PC-3 (cell line): ENCODE results near the gene RPS6KB1.

Experiments
- CTCF ChIP-seq: fragments of 300-600 bp; sonication (generic); conservative IDR thresholded peaks from 2 replicates; pipeline ENCODE4 v1.5.1; 2017; ENCODE audit warnings: antibody characterized with exemption, low read depth, mild to moderate bottlenecking, low read length
- EZH2 ChIP-seq: fragments of 300-600 bp; sonication (generic); IDR thresholded peaks from one replicate; pipeline ENCODE4 v1.6.1; 2017; ENCODE audit warnings: antibody characterized with exemption, mild to moderate bottlenecking, low read length; ENCODE audit not compliant: unreplicated experiment
- EZH2phosphoT487 ChIP-seq: fragments of 300-600 bp; sonication (generic); IDR thresholded peaks from 2 replicates; pipeline ENCODE4 v1.6.1; 2018; ENCODE audit warnings: mild to moderate bottlenecking, antibody characterized with exemption, low read length, borderline replicate concordance

DNA sequence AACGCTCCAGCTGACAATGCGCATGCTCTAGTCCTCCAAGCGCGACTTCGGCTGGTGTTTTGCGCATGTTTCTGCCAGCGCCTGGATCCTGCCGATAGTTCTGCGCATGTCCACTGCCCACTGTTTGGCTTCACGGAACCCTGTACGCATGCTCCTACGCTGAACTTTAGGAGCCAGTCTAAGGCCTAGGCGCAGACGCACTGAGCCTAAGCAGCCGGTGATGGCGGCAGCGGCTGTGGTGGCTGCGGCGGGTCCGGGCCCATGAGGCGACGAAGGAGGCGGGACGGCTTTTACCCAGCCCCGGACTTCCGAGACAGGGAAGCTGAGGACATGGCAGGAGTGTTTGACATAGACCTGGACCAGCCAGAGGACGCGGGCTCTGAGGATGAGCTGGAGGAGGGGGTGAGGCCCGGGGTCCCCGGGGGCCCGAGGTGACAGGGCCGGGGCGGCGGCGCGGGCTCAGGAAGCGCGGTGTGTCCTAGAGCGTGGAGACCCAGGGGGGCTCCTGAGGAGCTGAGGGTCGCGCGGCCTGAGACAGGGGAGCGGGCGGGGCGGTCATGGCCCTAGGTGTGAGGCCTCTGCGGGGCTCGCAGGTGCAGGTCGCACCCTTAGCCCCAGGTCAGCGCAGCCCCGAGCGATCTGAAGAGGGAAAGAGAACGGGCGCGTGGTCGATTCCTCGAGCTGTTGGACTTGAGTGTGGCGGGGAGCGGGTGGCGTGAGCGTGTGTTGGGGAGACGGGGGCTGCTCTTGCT, at the start of gene RPS6KB1, which contains the start of gene TUBD1:
- TF ChIP-seq CTCF (no peak), EZH2phosphoT487 (no peak), EZH2 (no peak)
